IPS-11a (cell line): ENCODE results near the gene OTOL1.

Source experiments
- H3K4me3 ChIP-seq: one replicate; pipeline ENCODE4 v1.5.1; 2013; ENCODE audit warnings: low read depth, low read length, control low read depth

Gene OTOL1

GRCh38 chr3:161531930-161532329 lies 35.3 kb downstream of the OTOL1 start:
- H3K4me3 ChIP-seq: no peak overlapping the region

- no peak overlapping the region for H3K4me3 ChIP-seq
These were observed 44.0 kb downstream of the OTOL1 start for GRCh38 chr3:161540594-161540993.

DNA sequence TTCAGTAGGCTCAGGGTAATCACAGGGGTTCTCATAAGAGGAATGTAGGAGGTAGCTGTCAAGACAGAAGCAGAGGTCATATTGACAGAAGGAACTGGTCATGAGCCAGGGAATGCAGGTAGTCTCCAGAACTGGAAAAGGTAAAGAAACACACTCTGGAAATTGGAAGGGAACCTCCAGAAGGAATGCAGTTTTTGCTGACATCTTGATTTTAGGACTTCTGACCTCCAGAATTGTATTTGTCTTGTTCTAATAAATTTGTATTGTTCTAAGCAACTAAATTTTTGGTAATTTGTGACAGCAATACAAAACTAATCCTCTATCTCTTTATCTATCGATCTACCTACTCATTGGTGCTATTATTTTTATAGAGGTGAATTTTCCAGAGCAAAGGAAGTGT lies 49.2 kb downstream of the OTOL1 start:
- H3K4me3 ChIP-seq: no peak overlapping the region

- no peak overlapping the region for H3K4me3 ChIP-seq
These were observed 51.7 kb downstream of the OTOL1 start for GRCh38 chr3:161548301-161548700.

GRCh38 chr3:161549261-161549660 lies 52.7 kb downstream of the OTOL1 start:
- H3K4me3 ChIP-seq: no peak overlapping the region

GRCh38 chr3:161550491-161551195 lies 54.0 kb downstream of the OTOL1 start:
- H3K4me3 ChIP-seq: no peak overlapping the region

DNA sequence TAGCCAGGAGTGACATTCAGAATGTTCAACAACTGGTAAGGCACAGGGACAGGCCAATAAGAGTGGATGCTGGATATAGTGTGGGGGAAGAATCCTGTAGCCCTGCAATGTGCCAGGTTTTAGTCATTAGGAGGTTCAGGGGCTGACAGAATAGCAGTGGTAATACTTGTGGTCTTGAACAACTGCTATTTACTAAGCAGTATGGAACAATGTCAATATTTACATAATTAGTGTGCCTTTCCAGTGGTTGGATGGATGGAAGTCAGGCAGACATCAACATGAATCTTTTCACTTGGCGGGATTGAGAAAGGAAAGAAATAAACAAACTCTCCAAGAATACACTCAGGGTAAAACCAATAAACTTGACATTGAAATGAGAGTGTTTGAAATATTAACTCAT lies 55.1 kb downstream of the OTOL1 start:
- H3K4me3 ChIP-seq: no peak overlapping the region

DNA sequence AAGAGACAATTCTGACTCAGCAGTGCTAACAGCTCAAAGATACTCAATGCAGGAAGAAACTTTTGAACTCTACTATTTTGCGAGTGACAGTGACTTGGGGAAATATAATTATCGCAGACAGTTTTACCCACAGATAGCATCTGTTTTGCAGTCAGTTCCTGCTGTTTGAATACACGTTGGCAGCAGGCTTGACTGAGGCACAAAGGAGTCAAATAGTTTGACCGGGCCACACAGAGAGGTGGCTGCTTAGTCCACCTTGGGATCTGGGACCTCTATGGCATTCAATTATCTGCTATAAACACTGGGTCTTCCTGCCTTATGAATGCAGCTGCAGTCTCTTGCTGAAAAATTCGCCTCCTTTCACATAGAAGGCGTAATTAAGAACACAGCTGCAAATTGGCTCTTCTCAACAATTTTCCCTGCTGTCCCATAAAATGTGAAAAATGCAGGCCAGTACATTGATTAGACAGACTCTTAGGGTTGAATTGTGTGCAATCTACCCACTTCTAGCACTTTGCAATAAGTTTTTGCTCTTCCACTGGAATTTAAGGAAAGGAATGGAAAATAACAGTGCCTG lies 56.5 kb downstream of the OTOL1 start:
- H3K4me3 ChIP-seq: no peak overlapping the region
